Measurements from ENCODE around the gene CLRN1.

Gene CLRN1

DNA sequence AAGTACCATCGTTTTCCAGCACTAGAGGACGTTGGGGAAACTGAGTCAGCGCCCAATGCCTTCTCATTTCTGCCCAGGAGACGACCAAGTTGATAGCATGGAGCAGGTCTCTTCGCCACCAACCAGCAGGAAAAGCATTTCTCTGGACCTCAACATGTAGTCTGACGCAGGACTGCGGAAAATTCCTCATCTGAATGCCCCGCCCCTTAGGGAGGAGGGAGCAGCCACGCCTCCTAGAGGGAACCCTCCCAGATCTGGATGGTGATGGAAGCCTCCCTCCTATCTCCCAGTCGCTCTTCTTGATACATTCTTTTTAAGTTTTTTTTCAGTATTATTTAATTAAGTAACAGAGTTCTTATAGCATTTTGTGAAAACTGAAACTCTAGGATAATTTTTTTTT, 49.9 kb downstream of the CLRN1 start:
- H2BK120ac ChIP-seq (ENCODE audit: insufficient read depth, low read length, poor library complexity) = no peak overlapping the region
- no peak overlapping the region for H4K8ac ChIP-seq (ENCODE audit: low read depth, low read length)
- WGBS (ENCODE audit: extremely low coverage, insufficient coverage, insufficient read length) = no CpG with 5 or more reads among the region's 10 CpGs
- no peaks in the 10 kb centered on the region for H3K27me3 ChIP-seq (ENCODE audit: insufficient read depth, low read length)
- no peak overlapping the region for H3K4me3 ChIP-seq (ENCODE audit: low read depth, low read length)
- DNase-seq = peak; percentile 37 to 60
- no peak overlapping the region for H4K91ac ChIP-seq (ENCODE audit: low read depth, low read length)
- no peaks in the 10 kb centered on the region for H3K4me1 ChIP-seq (ENCODE audit: control insufficient read depth in 1 of 2, insufficient read depth in 2 of 2, low read length in 2 of 2)
- no peak overlapping the region for H4K12ac ChIP-seq (ENCODE audit: low read depth, low read length)
- H2AFZ ChIP-seq (ENCODE audit: insufficient read depth, low read length, poor library complexity) = no peak overlapping the region
- H3K14ac ChIP-seq (ENCODE audit: low read length) = no peak overlapping the region
- no peak overlapping the region for H3K27ac ChIP-seq (ENCODE audit: low read depth, low read length)
- H3K9me3 ChIP-seq (ENCODE audit: insufficient read depth, low read depth, low read length) = no peaks in the 10 kb centered on the region
- no peak overlapping the region for H2AK5ac ChIP-seq (ENCODE audit: low read length)
- H3K36me3 ChIP-seq (ENCODE audit: control insufficient read depth in 1 of 2, insufficient read depth in 2 of 2, low read length in 2 of 2) = no peaks in the 10 kb centered on the region
- no peak overlapping the region for H3K4me2 ChIP-seq (ENCODE audit: low read length)
- no peak overlapping the region for H2BK12ac ChIP-seq (ENCODE audit: low read length)
- no peaks in the 10 kb centered on the region for H3K79me1 ChIP-seq (ENCODE audit: low read length)
- H3K18ac ChIP-seq (ENCODE audit: low read length) = no peak overlapping the region
- H3K4ac ChIP-seq (ENCODE audit: low read depth, low read length) = no peak overlapping the region
- no peak overlapping the region for H3K9ac ChIP-seq (ENCODE audit: low read length)
- H3K23ac ChIP-seq (ENCODE audit: low read length) = no peak overlapping the region
- H3K79me2 ChIP-seq (ENCODE audit: control insufficient read depth, insufficient read depth, low read length, poor library complexity) = no peaks in the 10 kb centered on the region
- H2BK5ac ChIP-seq (ENCODE audit: low read depth, low read length, poor library complexity) = no peak overlapping the region

DNA sequence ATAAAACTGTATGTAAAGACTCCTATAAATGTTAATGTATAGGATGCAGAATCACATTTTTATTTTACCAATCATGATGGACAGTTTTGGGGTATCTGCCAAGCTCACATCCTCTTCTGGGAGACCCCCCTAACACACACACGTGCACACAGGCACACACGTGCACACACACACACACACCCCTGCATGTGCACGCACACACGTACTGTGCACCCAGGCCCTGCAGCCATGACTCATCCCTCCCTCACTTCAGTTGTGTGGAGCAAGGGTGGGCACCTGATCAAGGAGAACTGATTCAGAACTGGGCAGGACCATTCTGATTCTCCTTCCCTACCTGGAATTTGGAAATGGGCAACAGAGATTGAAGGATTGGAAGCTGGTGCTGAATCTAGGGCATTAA, 51.3 kb downstream of the CLRN1 start:
- whole genome bisulfite sequencing (ENCODE audit: extremely low coverage, insufficient coverage, insufficient read length) = no CpG with 5 or more reads among the region's 4 CpGs

DNA sequence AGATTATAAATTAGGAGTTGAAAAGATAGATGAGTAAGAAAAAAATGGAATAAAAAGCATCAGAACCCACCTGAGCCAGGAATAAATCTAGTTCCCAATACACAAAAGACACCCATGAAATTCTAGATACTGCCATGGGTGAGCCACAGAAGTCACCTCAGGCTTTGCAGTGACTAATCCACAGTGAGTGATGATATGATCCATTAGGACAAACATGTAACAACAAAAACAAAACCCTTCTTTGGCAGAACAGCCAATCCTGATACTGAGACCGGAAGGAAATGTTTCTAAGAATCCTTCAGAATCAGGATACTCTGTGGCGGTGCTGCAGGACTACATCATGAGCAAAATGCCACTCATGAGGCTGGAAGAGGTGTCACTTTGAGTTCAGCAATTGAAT, 52.3 kb downstream of the CLRN1 start:
- no peak overlapping the region for H4K91ac ChIP-seq (ENCODE audit: low read depth, low read length)
- H3K27ac ChIP-seq (ENCODE audit: low read depth, low read length) = no peak overlapping the region
- no peaks in the 10 kb centered on the region for H3K27me3 ChIP-seq (ENCODE audit: insufficient read depth, low read length)
- H2AFZ ChIP-seq (ENCODE audit: insufficient read depth, low read length, poor library complexity) = no peak overlapping the region
- no CpG with 5 or more reads among the region's 2 CpGs for WGBS (ENCODE audit: extremely low coverage, insufficient coverage, insufficient read length)
- H3K79me1 ChIP-seq (ENCODE audit: low read length) = no peaks in the 10 kb centered on the region
- no peak overlapping the region for H2BK5ac ChIP-seq (ENCODE audit: low read depth, low read length, poor library complexity)
- H3K9me3 ChIP-seq (ENCODE audit: insufficient read depth, low read depth, low read length) = no peaks in the 10 kb centered on the region
- H2AK5ac ChIP-seq (ENCODE audit: low read length) = no peak overlapping the region
- H4K12ac ChIP-seq (ENCODE audit: low read depth, low read length) = no peak overlapping the region
- no peaks in the 10 kb centered on the region for H3K79me2 ChIP-seq (ENCODE audit: control insufficient read depth, insufficient read depth, low read length, poor library complexity)
- H3K18ac ChIP-seq (ENCODE audit: low read length) = no peak overlapping the region
- H3K4ac ChIP-seq (ENCODE audit: low read depth, low read length) = no peak overlapping the region
- H2BK12ac ChIP-seq (ENCODE audit: low read length) = no peak overlapping the region
- H3K36me3 ChIP-seq (ENCODE audit: control insufficient read depth in 1 of 2, insufficient read depth in 2 of 2, low read length in 2 of 2) = no peaks in the 10 kb centered on the region
- H3K9ac ChIP-seq (ENCODE audit: low read length) = no peak overlapping the region
- no peak overlapping the region for H3K23ac ChIP-seq (ENCODE audit: low read length)
- H3K4me2 ChIP-seq (ENCODE audit: low read length) = no peak overlapping the region
- H3K14ac ChIP-seq (ENCODE audit: low read length) = no peak overlapping the region
- H4K8ac ChIP-seq (ENCODE audit: low read depth, low read length) = no peak overlapping the region
- H3K4me3 ChIP-seq (ENCODE audit: low read depth, low read length) = no peak overlapping the region
- DNase-seq = no peak
- H3K4me1 ChIP-seq (ENCODE audit: control insufficient read depth in 1 of 2, insufficient read depth in 2 of 2, low read length in 2 of 2) = no peaks in the 10 kb centered on the region
- H2BK120ac ChIP-seq (ENCODE audit: insufficient read depth, low read length, poor library complexity) = no peak overlapping the region

More for the DNA sequence above, 51.3 kb downstream of the CLRN1 start:
- Histone ChIP-seq H4K91ac (ENCODE audit: low read depth, low read length) (no peak overlapping the region), H3K36me3 (ENCODE audit: control insufficient read depth in 1 of 2, insufficient read depth in 2 of 2, low read length in 2 of 2) (no peaks in the 10 kb centered on the region), H4K12ac (ENCODE audit: low read depth, low read length) (no peak overlapping the region), H2BK5ac (ENCODE audit: low read depth, low read length, poor library complexity) (no peak overlapping the region), H2BK120ac (ENCODE audit: insufficient read depth, low read length, poor library complexity) (no peak overlapping the region), H3K4me1 (ENCODE audit: control insufficient read depth in 1 of 2, insufficient read depth in 2 of 2, low read length in 2 of 2) (no peaks in the 10 kb centered on the region), H3K9ac (ENCODE audit: low read length) (no peak overlapping the region), H3K79me2 (ENCODE audit: control insufficient read depth, insufficient read depth, low read length, poor library complexity) (no peaks in the 10 kb centered on the region), H3K27ac (ENCODE audit: low read depth, low read length) (no peak overlapping the region), H3K18ac (ENCODE audit: low read length) (no peak overlapping the region), H3K27me3 (ENCODE audit: insufficient read depth, low read length) (no peaks in the 10 kb centered on the region), H2AK5ac (ENCODE audit: low read length) (no peak overlapping the region), H3K4ac (ENCODE audit: low read depth, low read length) (no peak overlapping the region), H3K14ac (ENCODE audit: low read length) (no peak overlapping the region), H3K9me3 (ENCODE audit: insufficient read depth, low read depth, low read length) (no peaks in the 10 kb centered on the region), H3K4me3 (ENCODE audit: low read depth, low read length) (no peak overlapping the region), H3K23ac (ENCODE audit: low read length) (no peak overlapping the region), H3K79me1 (ENCODE audit: low read length) (no peaks in the 10 kb centered on the region), H2BK12ac (ENCODE audit: low read length) (no peak overlapping the region), H3K4me2 (ENCODE audit: low read length) (no peak overlapping the region), H2AFZ (ENCODE audit: insufficient read depth, low read length, poor library complexity) (no peak overlapping the region), H4K8ac (ENCODE audit: low read depth, low read length) (no peak overlapping the region)
- no peak for DNase-seq

DNA sequence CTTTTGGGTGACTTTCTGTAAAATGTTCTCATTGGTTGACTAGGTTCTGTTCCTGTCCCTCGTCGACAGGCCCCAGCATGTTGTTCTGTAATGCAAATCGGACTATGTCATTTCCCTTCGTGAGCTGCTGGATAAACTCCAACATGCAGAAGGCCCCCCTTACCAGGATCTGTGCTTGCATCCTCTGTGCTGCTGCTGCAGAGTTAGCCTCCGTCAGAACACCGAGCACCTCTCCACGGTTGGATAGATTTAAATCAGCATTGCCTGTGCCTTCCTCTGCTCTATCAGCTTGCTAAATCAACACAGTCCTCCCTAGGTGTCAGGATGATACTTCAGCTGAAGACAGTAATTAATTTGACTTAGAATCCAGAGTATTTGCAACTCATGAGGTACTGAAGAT, 54.6 kb downstream of the CLRN1 start:
- H2AK5ac ChIP-seq (ENCODE audit: low read length) = no peak overlapping the region
- H2BK12ac ChIP-seq (ENCODE audit: low read length) = no peak overlapping the region
- H2BK5ac ChIP-seq (ENCODE audit: low read depth, low read length, poor library complexity) = no peak overlapping the region
- H3K9ac ChIP-seq (ENCODE audit: low read length) = no peak overlapping the region
- no peak for DNase-seq
- H3K4ac ChIP-seq (ENCODE audit: low read depth, low read length) = no peak overlapping the region
- H3K23ac ChIP-seq (ENCODE audit: low read length) = no peak overlapping the region
- no peak overlapping the region for H3K27ac ChIP-seq (ENCODE audit: low read depth, low read length)
- no peak overlapping the region for H2BK120ac ChIP-seq (ENCODE audit: insufficient read depth, low read length, poor library complexity)
- no peaks in the 10 kb centered on the region for H3K9me3 ChIP-seq (ENCODE audit: insufficient read depth, low read depth, low read length)
- no peaks in the 10 kb centered on the region for H3K27me3 ChIP-seq (ENCODE audit: insufficient read depth, low read length)
- no CpG with 5 or more reads among the region's 7 CpGs for WGBS (ENCODE audit: extremely low coverage, insufficient coverage, insufficient read length)
- no peaks in the 10 kb centered on the region for H3K4me1 ChIP-seq (ENCODE audit: control insufficient read depth in 1 of 2, insufficient read depth in 2 of 2, low read length in 2 of 2)
- H4K91ac ChIP-seq (ENCODE audit: low read depth, low read length) = no peak overlapping the region
- no peak overlapping the region for H3K18ac ChIP-seq (ENCODE audit: low read length)
- no peak overlapping the region for H2AFZ ChIP-seq (ENCODE audit: insufficient read depth, low read length, poor library complexity)
- no peak overlapping the region for H3K4me3 ChIP-seq (ENCODE audit: low read depth, low read length)
- no peaks in the 10 kb centered on the region for H3K36me3 ChIP-seq (ENCODE audit: control insufficient read depth in 1 of 2, insufficient read depth in 2 of 2, low read length in 2 of 2)
- H4K12ac ChIP-seq (ENCODE audit: low read depth, low read length) = no peak overlapping the region
- H3K79me2 ChIP-seq (ENCODE audit: control insufficient read depth, insufficient read depth, low read length, poor library complexity) = no peaks in the 10 kb centered on the region
- H4K8ac ChIP-seq (ENCODE audit: low read depth, low read length) = no peak overlapping the region
- H3K79me1 ChIP-seq (ENCODE audit: low read length) = no peaks in the 10 kb centered on the region
- H3K14ac ChIP-seq (ENCODE audit: low read length) = no peak overlapping the region
- H3K4me2 ChIP-seq (ENCODE audit: low read length) = no peak overlapping the region

All from trophoblast cell (in vitro differentiated cells and primary cell).